HG03442 (cell line): ENCODE measurements around the gene MGAT4A.
"Not testable (repeated sequence)": the region's sequence is repeated elsewhere in the genome, so short reads cannot be mapped to it uniquely, and the experiment has no call there.

Experiments
- ATAC-seq: cut with Tn5 transposase; IDR thresholded peaks from one replicate; pipeline ENCODE4 v1.9.1; 2021; ENCODE audit warnings: mild to moderate bottlenecking, moderate library complexity; ENCODE audit not compliant: unreplicated experiment

Gene MGAT4A

GRCh38 chr2:98730707-98731040 is 258 bp downstream of the MGAT4A start:
- ATAC-seq, result peak; percentile 52

GRCh38 chr2:98730053-98730706 is 752 bp downstream of the MGAT4A start:
- no peak for ATAC-seq

DNA sequence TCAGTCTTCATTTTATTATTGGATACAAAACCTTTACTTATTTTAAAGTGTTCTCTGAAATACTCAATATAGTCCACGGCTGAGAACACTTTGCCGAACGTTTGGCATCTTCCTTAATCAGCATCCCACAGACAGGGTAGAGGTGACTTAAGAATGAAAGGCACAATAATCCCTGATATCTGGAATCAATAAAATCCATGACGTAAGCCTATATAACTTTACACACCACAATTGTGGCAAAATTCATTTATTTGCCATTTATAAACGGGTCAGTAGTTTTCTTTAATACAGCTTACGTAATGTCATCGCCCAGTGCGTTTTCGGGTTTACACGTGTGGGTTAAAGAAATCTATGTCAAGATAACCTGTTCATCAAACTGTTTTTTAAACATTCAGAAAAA is 1.3 kb downstream of the MGAT4A start:
- no peak for ATAC-seq

DNA sequence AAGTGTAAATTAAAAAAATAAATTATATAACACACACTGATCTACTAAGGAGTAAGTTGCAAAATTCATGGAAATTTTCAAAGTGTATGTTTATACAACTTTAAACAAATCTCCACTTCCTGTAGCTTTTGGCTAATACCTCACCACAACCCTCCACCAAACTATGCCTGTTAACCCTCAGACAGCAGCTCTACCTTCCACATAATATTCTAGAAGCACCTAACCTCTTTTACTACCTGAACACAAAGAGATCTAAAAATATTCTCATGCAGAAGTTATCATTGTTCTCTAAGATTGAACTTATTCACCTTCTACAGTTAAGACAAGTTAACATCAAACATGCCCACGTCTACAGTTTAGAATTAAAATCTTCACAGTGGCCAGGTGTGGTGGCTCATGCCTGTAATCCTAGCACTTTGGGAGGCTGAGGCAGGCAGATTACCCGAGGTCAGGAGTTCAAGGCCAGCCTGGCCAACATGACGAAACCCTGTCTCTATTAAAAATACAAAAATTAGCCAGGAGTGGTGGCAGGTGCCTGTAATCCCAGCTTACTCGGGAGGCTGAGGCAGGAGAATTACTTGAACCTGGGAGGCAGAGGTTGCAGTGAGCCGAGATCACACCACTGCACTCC is 2.7 kb downstream of the MGAT4A start:
- not testable (repeated sequence) for ATAC-seq

DNA sequence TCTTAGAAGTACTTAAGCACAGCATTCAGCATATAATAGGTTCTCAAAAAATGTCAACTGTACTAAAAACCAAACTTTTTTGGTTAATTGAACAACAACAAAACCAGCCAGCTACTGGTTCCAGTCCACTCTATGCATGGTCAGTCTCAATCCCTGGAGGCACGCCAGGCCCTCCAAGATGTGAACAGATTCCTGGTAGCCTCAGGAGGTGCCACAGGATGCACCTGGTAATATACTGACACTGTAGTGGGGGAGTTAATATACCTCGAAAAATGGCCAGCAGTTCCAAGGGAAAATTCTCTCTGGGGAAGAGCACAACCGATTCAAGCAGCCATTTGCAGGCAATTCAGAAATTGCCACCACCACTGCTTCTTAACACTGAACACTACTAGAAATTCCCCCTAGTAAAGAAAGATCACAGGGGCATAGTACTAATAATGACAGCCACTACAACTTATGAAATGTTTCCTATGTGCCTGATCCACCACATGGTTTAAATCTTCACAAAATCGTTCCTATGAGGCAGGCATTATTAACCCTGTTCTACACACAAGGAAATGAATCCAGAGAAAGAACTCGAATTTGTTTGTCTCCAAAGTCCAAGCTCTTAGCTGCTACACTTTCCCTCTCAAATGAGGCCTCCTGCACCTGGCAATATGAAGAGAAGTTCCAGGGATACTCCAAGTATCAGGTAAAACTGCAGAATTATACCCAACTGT is 3.4 kb downstream of the MGAT4A start:
- ATAC-seq, result no peak

GRCh38 chr2:98726735-98727368 is 4.1 kb downstream of the MGAT4A start:
- no peak for ATAC-seq

DNA sequence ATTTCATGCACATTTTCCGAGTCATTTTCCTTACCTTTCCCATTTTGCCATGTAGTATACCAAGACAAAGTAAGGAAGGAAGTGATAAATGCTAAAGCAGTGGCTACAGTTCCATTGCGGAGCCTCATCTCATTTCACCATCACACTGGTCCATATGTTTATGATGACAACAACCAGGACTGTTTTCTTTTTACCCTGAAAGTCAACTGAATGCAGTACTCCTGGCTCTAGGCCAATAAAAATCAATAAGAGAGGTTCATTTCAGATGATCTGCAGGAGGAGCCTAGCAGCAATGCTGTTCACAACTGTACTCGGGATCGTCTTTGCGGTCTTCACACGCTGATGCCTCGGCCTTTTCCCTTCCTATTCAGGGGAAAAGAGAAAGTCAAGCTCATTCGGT is 4.7 kb downstream of the MGAT4A start:
- no peak for ATAC-seq

GRCh38 chr2:98720286-98720685 is 10.6 kb downstream of the MGAT4A start:
- ATAC-seq, result no peak

- ATAC-seq, result no peak
Measured at GRCh38 chr2:98717621-98718020, 13.3 kb downstream of the MGAT4A start.

GRCh38 chr2:98716786-98717185 is 14.1 kb downstream of the MGAT4A start:
- ATAC-seq, result no peak

DNA sequence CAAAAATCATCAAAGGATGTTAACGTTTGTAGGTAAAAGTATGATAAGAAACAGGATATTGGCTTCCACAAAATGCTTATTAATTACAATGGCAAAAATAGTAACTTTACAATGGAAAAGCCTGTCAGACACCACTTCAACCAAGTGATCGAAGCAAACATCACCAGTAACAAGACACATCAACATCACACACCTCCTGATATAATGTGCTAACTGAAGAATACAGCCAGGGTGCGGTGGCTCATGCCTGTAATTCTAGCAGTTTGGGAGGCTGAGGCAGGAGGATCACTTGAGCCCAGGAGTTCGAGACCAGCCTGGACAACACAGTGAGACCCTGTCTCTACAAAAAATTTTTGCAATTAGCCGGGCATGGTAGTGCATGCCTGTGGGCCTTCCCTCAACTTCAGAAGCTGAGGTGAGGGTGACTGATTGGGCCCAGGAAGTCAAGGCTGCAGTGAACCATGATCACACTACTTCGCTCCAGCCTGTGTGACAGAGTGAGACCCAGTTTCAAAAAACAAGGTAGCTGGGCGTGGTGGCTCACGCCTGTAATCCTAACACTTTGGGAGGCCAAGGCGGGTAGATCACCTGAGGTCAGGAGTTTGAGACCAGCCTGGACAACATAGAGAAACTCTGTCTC is 15.0 kb downstream of the MGAT4A start:
- ATAC-seq, result no peak

DNA sequence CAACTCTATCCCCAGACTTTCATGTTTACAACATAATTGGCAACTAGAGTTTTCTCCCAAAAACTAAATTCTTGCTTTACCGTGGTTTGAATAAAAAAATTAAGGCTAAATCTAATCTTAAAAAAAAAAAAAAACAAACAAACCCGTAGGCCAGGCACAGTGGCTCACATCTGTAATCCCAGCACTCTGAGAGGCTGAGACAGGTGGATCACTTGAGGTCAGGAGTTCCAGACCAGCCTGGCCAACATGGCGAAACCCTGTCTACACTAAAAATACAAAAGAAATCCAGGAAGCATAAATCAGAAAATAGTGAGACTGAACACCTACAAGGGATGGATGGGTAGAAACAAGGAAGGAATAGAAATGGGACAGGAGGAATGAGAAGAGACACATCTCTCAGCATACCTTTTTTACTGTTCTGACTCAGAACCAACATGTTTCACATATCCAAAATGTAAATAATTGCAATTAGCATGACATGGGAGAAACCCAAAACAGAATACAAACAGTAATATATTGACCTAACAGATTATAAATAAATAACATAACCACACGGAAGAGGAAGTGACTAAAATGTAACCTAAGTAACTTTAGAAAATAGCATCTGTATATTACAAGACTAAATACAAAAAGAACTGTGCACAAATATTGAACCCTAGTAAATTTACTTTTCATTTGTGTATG is 17.5 kb downstream of the MGAT4A start:
- ATAC-seq, result peak; percentile 74

DNA sequence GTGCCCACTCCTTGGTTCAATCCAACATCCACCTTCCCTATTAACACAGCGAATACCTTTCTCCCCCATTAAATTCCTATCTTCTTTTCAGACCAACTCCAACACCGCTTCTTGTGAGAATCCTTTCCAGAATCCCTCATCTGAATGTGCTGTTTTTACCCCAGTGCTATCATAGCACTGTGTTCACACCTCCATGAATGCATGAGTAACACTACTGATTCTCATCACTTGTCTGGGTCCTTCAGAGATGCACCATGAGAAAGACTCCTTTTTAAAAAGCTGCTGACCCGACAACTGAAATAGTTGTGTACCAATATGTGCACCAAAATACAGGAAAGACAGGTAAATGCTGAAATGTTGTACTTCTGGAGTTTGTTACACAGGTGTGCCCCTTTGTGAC is 18.8 kb downstream of the MGAT4A start:
- ATAC-seq, result no peak

DNA sequence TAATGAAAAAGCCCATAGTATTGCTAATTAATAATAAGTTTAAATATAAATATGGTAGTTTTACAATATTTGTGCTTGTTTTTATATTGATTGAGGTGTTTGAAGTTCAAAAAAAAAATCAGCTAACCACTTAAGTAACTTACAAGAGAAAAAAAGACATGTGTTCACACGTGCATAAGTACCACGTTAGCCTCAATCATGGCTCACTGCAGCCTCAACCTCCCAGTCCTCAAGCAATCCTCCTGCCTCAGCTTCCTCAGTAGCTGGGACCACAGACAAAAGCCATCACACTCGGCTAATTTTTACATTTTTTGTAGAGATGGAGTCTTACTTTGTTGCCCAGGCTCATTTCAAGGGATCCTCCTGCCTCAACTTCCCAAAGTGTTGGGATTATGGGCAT is 19.4 kb downstream of the MGAT4A start:
- ATAC-seq, result no peak

DNA sequence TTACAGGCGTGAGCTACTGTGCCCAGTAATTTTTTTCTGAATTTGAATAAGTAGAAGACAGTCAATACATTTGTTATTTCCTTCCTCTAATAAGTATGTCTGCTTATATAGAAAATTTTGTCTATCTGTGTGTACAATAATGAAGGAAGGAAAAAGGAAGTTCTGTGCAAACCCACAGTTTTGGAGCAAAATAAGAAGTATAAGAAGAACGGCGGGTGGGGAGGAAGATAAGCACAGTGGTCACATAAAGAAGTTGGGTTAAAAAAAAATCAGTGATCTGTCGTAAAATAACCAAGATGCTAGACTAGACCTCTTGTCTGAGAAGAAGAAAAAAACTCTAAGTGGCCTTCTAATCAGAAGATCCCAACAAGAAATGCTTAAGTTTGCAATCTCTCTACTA is 20.2 kb downstream of the MGAT4A start:
- ATAC-seq, result no peak

DNA sequence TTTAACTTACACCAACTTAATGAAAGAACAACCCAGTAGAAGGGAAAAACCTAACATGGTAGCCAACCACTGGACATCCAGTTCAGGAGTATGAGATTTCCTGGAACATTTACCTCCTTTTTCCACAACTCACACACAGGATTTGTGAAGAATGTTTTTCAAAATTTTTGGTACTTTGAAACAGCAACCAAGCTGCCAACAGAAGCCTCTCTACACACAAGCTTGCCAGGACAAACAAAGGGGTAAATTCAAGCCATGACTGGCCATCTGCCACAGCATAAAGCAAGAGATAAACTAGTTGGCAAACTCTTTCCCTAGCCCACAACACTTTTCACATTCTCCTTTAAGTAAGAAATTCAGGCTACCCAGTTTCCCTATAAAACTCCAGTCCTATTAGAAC is 21.4 kb downstream of the MGAT4A start:
- ATAC-seq, result no peak

DNA sequence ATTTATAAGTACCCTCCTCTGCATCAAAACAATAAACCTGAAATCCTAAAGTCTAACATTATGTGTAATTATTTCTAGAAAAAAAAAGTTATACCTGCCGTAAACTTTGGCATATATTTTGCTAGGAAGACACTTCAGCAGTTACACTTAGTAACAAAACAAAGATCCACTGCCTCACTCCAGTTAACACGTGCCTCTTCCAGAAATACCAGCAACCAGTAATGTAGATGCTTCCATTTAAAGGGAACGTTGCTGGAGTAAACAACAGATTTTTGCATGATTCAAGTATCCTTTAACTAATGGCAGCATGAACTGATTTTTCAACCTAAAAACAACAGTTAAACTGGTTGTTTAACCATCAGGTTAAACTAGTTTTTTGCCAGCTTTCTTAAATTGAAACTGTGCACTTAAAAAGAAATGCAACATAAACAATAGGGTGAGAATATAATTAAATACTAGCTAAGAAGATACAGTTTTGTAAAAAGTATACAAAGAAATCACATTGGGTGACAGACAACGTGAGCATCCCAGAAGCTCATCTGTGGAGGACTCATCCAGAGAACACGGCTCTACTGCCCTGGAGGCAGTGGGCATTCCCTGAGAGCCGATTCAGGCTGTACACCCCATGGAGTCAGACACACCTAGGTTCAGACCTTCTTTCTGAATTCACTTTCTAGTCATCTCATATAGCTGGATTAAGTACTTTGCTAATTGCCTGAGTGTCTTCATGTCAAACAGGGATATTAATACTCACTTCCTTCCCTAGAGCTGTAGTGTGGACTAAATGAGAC is 22.3 kb downstream of the MGAT4A start:
- ATAC-seq, result no peak

GRCh38 chr2:98706591-98706990 is 24.3 kb downstream of the MGAT4A start:
- no peak for ATAC-seq

GRCh38 chr2:98705333-98705617 is 25.7 kb downstream of the MGAT4A start:
- no peak for ATAC-seq
